Epithelial cell of esophagus (primary cell): ENCODE results near the gene SLC30A1.

Experiments used
- DNase-seq: peaks from one replicate; pipeline ENCODE4 v3.0.0; 2010; ENCODE audit warnings: low read depth
- H3K4me3 ChIP-seq: 2 replicates; pipeline ENCODE4 v1.5.1; 2011; ENCODE audit warnings: mild to moderate bottlenecking, low read length, control low read depth
- TF ChIP-seq, protein P1 (sequence below): IDR thresholded peaks from 2 replicates; pipeline ENCODE4 v1.5.1; 2011; ENCODE audit warnings: low read depth, mild to moderate bottlenecking, low read length, control low read depth, inconsistent platforms; ENCODE audit not compliant: insufficient read depth; ENCODE audit errors: missing control alignments

The SLC30A1 gene

DNA sequence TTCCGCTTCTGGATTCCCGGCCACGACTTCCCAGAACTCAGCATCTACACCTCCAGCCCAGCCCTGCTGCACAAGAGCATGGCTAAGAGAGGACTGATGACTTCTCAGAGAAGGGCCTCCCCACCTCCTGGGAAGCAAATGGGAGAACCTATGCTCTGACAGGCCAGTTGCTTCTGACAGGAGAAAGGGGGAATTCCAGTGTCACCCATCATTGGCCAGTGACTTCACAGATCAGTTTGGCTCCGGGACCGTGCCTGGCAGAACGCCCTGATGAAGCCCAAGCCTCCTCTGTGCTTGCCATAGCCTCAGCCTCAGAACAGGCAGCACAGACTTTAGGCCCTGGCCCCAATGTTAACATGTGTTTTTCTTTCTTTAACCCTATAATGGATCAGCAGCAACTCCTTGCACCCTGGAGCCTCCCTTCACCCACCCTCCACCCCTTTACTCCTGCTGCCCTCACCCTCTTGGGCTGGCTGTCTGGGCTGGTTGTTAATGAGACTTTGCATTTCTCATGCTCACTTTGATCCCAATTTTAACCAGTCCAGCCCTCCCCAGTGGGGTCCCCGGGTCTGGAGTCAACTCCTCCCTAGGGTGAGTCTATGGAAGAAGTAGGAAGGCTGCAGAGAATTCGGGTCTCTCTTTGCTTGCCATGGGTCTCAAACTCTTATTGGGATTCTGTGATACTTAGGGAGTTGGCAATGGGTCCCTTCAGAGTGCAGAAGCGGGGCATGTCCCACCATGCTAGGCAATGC is 42.7 kb upstream of the SLC30A1 start:
- TF ChIP-seq, protein P1, sequence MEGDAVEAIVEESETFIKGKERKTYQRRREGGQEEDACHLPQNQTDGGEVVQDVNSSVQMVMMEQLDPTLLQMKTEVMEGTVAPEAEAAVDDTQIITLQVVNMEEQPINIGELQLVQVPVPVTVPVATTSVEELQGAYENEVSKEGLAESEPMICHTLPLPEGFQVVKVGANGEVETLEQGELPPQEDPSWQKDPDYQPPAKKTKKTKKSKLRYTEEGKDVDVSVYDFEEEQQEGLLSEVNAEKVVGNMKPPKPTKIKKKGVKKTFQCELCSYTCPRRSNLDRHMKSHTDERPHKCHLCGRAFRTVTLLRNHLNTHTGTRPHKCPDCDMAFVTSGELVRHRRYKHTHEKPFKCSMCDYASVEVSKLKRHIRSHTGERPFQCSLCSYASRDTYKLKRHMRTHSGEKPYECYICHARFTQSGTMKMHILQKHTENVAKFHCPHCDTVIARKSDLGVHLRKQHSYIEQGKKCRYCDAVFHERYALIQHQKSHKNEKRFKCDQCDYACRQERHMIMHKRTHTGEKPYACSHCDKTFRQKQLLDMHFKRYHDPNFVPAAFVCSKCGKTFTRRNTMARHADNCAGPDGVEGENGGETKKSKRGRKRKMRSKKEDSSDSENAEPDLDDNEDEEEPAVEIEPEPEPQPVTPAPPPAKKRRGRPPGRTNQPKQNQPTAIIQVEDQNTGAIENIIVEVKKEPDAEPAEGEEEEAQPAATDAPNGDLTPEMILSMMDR = no peak
- H3K4me3 ChIP-seq = no peak overlapping the region
- no peak for DNase-seq

DNA sequence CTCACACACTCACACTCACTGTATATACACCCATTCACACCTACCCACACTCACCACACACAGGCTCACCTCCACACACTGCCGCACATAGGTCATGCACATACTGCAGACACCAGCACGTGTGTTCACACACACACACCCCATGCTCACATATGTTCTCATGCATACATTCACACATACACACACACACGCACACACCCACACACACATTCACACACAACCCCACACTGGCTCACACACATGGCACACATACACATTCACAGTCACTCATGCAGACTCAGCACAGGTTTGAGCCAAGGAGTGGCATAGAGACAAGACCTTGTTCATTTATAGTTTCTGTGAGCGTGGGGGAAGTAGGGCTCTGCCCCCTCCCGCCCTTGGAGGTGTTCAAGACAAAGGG is 41.1 kb upstream of the SLC30A1 start:
- no peak for DNase-seq
- TF ChIP-seq, protein P1 = no peak
- H3K4me3 ChIP-seq = no peak overlapping the region

DNA sequence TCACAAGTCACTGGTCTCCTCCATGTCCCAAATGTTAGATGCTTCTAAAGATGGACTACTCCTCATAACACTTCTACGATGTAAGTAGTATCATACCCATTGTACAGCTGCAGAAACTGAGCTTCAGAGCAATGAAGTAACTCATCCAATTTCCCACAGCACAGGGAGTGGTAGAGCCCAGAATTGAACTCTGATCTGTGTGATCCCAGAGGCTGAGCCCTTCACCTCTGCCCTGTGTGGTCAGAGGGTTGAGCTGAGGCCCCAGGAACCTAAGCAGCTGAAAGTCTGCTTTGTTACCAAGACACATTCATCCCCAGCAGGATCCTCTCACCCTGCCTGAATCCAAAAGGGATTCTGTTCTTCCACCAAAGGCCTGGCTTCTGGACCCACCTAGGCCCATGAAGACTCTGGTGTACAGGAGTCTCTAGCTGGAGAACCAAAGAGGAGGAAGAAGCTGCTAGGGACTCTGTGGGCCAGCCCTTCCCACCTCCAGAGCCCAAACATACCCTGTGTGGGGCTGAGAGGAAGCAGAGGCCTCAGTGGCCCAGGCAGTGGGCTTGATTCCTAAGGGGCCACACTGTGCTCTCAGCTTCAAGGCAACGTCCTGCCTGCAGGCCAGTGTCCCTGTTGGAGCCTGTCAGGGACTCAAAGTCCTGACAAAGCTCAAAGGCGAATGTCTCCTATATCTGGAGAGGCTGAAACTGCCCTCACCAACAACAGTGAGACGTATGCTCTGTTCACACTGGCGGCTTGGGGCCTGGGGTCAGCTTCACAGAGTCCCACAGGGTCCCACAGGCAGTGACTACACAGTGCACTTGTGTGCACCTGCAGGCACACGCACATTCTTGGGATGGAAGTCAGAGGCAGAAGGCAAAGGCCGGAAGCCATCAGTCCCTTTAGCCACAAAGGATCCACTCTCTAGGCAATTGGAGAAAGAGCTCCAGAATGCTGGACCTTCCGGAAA is 40.4 kb upstream of the SLC30A1 start:
- no peak for DNase-seq
- H3K4me3 ChIP-seq = no peak overlapping the region
- TF ChIP-seq, protein P1 = no peak

DNA sequence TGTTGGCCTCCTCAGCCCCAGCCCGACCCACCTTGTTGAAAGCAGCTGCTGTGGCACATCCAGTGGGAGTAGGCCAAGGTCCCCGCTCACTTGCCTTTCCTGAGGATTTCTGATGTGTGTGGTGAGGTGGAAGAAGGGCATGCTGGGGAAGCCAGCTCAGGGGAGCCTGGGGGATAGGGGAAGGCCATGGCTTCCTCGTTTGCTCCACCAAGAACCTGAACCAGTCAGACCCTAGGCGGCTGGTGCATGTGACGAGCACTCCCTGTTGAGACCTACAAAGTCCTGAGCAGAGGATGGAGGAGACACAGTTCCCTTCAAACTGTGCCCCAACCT is 38.0 kb upstream of the SLC30A1 start:
- DNase-seq = no peak
- no peak overlapping the region for H3K4me3 ChIP-seq
- TF ChIP-seq, protein P1 = no peak

DNA sequence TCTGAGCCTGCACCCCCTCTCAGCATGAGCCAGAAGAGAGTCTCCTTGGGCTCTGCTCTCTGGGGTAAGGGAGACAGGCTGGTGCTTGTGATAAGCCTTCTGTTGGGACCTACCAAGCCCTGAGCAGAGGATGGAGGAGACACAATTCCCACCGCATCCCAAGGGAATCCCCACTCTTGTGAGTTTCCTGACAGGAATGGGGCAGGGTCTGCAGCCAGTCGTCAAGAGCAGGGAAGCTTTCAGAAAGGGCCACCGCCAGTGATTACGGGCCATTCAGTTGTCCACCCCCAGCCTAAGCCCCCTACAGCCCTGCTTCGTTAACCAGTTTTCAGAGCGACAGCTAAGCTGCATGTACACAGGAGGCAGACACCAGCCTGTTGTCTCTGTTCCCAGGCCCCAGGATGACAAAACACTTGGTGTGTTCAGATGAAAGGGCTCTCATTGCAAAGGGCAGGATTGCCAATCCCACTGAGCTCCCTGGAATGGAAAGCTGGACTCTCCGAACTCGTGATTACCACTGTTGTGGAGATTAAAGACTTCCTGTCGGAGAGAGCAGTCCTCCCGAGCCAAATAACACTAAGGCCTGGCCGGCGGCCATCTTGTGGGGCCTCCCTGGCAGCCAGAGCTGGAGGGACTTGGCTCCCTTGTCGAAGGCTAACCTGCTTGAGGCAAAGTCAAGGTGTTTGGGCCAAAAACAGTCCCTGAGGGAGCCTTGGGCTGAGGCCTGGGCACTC is 37.4 kb upstream of the SLC30A1 start:
- no peak for DNase-seq
- TF ChIP-seq, protein P1 = no peak
- no peak overlapping the region for H3K4me3 ChIP-seq

DNA sequence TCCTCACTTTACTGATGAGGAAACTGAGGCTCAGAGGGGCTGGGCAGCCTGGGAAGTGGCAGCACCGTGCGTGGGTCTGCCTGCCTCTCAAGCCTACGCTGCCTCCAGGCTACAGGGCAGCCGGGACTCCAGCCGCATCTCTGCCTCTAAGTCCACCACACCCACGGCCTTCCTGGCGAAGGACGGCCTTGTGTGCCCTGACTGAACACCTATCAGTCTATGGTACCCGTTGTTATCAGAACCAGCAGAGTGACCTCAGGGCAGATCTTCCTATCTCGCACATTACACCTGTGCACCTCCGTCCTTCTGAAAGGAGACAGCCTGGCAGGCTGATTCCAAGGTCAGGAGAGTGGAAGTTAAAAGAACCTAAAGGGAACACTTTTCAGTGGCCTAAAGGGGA is 35.7 kb upstream of the SLC30A1 start:
- no peak for DNase-seq
- TF ChIP-seq, protein P1 = no peak
- no peak overlapping the region for H3K4me3 ChIP-seq
